Body of pancreas (tissue), 4 donors: ENCODE data around the gene FOXL1.

Experiments used
- CTCF ChIP-seq, 7 experiments: fragments of 450-650 bp in 4 of 7; fragments of 200-600 bp in 3 of 7; sonication (generic) in 3 of 7; IDR thresholded peaks; one replicate each; pipeline ENCODE4 v1.5.1; 2016 to 2019; ENCODE audit warnings: antibody characterized with exemption in 7 of 7
- POLR2A ChIP-seq, 3 donors: fragments of 450-650 bp; IDR thresholded peaks; one replicate each; pipeline ENCODE4 v1.6.1; 2016; ENCODE audit warnings: antibody characterized with exemption in 3 of 3, mild to moderate bottlenecking in 2 of 3

- no peak for TF ChIP-seq CTCF (IDR thresholded peaks at IDR 0.05)
- TF ChIP-seq POLR2A (IDR thresholded peaks at IDR 0.05), result no peak
Measured at GRCh38 chr16:86562356-86562755, 16.0 kb upstream of the FOXL1 start.
